ENCODE data around the gene DKK1.
"Not testable (repeated sequence)": the region's sequence is repeated elsewhere in the genome, so short reads cannot be mapped to it uniquely, and the experiment has no call there.

Gene DKK1

DNA sequence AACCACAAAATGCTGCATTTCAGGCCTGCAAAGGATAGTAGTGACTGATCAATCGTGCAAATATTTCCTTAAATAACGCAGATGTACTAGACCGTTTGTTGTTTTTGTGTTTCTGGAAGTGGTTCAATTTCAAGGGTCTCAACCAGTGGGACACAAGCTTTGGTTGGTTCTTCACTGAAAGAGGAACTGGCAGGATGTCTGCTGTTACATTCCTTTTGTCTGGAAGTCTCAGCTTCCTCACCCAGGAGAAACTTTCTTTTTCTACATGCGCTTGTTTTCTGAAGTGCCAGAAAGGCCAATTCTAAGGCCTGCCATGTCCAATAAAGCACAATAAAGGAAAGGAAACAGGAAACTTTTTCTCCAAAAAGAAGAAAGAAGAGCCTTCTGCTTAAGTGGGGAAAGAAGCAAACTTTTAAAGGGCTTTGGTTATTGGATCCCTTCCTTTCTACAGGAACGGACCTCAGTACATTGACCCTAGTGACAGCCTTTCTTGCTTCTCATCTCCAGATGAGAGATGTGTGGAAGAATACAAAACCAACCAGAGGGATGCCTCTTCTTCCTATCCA, 4.1 kb downstream of the DKK1 start:
- no peak for DNase-seq

DNA sequence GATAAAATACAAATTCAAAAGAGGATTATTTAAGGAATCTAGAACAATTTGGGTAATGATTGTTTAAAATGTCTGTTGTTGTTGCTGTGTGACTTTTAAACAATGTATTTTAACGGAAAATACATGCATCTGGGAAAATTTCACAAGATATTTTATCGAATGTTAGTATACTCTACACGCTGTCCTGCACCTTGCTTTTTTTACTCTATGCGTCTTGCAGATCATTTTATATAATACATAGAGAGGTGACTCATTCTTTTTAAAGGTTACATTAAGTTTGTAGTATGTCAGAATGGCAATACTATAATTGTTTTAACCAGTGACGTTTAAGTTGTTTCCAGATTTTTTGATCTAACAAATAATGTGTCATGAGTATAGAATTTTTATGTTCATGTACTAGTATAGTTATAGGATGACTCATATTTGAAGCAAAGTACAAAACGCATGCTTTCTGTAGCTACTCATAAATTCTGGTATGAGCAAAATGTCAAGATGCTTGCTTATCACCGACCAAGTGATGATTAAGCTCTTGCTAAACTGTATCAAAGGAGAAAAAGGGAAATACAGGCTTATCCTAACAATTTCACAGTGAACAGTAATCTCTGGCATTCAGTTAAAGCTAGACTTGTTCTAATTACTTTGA, 4.9 kb downstream of the DKK1 start:
- no peak for DNase-seq

DNA sequence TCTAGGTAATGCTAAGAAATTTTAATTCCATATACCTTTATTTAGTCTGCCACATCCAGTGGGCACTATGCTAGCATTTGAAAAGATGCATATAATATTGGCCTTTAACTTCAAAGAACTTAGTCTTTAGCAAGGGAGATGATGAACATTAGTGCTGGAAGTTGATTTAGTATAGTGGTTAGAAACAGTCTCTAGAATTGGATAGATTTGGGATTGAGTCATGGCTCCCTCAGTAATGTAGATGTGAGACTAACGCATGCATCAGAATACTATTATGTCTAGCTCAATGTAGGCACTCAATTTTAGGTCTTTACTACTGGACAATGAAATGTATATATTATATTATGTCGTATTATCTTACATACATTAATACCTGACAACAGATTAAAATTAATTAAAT, 5.8 kb downstream of the DKK1 start:
- DNase-seq, result no peak

DNA sequence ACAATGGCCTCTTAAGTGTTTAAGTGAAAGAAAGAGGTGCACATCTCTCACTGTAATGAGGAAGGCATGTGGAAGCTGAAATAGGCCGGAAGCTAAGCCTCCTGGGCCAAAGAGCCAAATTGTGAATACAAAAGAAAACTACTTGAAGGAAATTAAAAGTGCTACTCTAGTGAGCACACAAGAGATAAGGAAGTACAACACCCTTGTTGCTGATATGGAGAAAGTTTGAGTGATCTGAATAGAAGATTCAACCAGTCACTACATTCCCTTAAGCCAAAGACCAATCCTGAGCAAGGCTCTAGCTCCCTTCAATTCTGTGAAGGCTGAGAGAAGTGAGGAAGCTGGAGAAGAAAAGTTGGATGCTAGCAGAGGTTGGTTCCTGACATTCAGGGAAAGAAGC, 8.2 kb downstream of the DKK1 start:
- DNase-seq, result no peak

DNA sequence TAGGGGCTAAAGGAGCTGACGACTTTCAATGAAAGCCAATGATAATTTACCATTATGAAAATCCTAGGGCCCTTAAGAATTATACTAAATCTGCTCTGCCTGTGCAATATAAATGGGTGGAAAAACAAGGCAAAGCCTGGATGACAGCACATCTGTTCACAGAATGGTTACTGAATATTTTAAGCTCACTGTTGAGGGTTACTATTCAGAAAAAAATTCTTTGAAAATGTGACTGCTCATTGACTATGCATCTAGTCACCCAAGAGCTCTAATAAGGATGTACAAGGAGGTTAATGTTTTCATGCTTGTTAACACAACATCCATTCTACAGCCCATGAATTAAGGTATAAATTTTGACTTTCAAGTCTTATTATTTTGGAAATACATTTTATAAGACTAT, 8.9 kb downstream of the DKK1 start:
- no peak for DNase-seq

DNA sequence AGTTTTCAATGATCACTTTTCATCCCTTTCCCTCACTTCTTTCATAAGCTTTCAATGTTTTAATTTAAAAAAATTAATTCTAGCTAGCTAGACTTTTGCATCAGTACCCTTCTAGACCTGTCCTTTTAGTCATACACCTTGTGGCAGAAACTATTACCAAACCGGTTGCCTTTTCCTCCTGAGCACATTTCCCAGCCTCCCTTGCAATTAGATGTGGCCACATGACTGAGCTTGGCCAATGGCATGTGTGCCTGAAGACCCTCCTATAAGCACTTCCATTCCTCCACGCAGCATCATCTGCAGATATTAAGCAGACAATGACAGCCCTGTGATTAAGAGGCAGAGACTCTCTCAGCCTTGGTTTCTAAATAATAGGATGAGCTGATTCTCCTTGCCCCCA, 12.3 kb downstream of the DKK1 start:
- DNase-seq, result no peak

DNA sequence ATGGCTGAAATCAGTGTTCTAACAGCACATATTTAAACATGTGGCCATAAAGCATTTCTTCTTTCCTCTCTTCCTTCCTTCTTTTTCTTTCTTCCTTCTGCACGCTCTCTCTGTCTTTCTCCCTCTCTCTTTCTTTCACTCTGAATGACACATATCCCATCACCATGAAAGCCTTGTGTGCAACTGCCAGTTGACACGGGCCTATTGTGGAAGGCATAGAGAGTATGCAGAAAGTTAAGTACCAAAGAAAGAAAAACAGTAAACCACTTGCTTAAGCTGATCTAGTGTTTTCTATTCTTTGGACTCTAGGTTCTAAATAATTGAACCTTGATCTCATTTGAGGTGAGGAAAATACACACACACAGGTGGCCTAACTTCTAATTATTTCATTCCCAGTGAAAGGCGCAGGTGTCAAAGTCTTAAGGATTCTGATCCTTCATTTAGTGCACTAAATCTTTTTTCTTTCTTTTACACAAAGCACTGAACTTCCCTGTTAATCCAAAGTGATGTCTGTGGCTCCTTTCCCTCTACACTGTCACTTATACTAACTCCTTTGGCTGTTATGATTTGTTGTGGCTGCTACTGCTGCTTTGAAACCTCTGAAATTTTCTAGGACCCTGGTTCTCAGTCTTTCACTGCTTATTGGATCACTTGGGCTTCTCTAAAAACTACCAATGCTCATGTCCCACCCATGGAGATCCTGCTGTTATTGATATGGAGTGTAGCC, 17.7 kb downstream of the DKK1 start:
- DNase-seq, result no peak

DNA sequence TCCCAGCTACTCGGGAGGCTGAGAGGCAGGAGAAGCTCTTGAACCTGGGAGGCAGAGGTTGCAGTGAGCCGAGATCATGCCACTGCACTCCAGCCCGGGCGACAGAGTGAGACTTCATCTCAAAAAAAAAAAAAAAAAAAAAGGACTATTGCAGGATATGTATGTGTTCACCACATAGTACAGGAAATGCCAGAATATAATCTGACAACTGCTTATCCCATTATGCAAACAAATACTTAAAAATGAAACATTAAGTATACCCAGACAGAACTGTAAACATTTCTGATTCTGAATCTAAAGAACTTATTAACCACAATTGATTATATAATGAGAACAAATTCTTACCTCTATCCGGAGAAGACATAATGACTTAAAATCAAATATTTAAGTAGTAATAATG, 18.7 kb downstream of the DKK1 start:
- no peak for DNase-seq

DNA sequence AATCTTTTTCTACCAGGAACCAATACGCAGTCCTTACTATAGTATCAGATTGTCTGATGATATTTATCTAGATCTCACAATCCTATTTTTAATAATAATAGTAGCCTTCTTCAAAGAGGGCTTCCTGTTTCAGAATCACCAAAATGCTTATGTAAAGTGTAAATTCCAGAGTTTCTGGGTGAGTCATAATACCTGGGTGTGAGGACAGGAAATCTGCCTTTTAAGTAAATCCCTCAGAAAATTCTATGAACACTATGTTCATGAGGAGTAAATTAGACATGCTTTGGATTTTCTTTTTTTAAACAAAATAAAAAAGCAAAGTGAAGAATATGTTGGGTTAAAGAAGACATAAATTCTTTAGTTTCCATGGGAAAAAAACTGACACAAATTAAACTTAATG, 20.5 kb downstream of the DKK1 start:
- no peak for DNase-seq

DNA sequence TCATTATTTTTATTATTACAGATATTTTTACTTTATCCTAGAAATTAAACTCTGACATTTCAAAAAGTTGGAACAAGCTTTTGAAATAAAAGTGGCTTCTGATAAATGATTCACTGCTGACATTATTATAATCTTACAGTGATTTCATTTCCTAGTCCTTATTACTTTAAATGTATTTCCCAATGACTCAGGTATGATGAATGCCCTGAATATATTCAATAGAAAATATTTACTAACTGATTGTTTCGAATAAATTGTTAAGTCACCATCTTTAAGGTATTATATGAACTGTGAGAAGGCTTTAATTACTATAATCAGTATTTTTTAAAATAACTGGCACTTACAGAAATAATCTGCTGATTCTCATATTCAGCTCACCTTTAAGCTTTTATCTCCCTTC, 21.6 kb downstream of the DKK1 start:
- no peak for DNase-seq

DNA sequence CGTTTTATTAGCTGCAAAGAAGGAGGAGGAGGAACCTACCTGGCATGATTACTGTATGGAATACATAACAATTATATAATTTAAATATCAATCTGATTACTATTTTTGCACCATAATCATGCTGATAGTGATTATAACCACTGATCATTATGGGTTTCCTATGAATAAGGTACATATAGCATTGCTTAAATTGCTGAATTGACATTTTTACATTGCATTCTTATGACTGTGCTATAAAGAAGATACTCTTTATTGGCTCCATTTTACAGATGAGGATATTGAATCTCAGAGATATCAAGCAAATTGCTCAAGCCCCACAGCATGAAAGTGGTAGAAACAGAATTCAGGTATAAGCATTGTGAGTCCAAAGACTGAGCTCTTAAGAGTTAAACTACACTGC, 23.1 kb downstream of the DKK1 start:
- DNase-seq, result no peak

DNA sequence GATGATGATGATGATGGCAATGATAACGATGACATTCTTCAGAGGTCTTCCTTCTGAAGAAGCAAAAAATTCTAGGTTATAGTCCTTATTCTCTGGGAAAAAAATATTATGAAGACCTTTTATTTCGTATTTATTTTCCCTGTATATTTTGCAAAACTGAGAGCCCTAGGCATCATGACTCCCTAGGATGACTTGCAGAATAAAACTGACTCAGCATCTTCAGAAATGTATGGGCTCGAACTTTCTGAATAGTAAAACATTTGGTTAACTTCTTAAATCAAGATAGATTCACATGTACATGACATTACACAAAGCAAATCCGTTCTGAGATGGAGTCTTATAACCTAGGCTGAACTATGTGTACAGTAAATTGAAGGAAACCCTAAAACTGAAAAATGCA, 29.4 kb downstream of the DKK1 start:
- no peak for DNase-seq

DNA sequence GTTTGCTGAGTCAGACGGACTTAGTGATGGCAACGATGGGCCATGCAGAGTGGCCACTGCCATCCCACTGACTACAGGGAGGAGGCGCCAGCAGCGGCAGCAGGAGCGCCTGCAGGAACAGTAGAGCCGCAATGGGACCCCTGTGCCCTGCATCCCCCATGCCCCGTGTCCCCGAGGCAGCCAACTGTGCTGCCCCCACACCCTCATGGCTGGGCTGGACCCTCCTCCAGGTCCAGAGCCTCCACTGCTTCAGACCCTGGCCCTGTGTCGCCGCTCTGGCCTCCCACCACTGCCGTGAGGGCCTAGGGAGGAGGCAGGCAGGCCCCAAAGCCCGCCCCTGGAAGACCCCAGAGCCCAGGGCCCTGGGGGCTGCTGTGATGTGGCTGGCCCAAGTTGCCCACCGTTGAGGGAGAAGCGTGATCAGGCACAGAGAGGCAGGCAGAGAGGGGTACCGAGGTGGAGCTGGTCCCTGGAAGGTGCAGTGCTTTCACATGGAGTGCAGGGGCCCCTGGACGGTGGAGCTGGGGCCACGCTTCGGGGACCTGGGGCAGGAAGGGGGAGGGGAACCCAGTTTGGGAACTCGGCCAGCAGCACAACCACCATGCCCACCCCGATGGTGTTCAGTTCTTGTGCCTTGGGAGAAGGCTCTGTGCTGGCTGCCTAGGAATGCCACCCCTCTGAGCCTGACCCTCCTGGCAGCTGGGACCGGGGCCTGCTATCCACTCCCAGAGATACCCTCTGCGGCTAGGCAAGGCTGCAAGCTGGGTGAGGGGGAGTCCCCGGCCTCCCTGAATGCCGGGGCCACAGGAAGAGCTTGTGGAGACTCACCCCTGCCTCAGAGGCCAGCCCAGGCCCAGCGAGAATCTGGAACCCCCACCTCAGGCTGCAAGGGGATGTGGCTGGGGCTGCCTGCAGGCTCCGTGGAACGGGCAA, 32.6 kb downstream of the DKK1 start:
- DNase-seq, result no peak

DNA sequence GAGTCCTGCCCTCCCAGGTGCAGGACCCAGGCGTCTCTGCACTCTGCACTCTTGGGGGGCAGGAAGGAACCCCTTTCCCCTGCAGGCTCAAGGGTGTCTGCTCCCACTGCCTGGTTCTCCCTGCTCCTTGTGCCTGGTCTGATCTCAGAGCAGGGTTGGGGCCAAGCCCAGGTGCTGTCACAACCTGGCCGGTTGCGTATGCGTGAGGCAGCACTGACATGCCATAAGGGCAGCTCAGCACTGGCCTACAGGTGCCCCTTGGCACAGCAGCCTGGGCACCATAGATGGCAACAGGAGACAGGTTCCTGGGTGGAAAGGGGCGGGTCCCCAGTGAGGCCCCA, 33.2 kb downstream of the DKK1 start:
- no peak for DNase-seq

DNA sequence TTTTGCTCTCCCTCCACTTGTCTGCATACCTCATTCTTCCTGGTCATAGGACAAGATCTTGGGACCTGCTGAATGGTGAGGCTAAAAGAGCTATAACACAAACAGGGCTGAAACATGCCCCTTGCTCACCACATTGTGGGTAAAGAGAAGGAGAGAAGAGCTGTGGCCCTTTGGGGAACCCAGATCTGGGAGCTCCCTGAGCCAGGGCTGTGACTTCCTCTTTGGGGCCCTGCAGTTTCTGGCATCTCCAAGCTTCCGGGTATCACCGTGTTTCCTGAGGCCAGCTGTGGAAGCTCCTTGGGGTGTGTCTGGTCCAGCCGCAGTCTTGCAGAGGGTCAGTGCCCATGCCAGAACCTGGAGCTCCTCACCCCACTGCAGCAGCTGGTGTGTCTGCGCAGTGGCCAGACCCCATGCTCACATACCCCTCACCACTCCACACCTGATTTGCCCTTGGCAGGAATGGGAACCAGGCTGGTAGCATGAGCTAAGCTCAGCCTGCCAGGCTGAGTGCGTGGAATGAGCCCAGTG, 34.0 kb downstream of the DKK1 start:
- no peak for DNase-seq

DNA sequence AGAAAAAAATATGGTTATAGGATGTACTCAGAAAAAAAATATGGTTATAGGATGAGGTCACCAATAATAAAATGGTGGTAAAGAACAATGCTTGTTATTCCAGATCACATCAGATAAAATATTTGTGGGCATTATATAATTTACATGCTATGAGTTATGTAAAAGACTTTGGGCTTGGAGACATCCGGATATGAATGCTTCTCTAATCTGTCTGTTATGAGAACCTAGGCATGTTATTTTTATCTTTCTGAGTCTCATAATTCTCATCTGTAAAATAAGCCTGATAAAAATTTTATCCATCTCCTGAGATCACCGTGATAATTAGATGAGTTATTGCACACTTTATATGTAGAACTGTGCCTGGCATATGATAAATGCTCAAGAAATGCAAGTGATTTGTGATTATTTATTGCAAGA, 37.8 kb downstream of the DKK1 start:
- no peak for DNase-seq

DNA sequence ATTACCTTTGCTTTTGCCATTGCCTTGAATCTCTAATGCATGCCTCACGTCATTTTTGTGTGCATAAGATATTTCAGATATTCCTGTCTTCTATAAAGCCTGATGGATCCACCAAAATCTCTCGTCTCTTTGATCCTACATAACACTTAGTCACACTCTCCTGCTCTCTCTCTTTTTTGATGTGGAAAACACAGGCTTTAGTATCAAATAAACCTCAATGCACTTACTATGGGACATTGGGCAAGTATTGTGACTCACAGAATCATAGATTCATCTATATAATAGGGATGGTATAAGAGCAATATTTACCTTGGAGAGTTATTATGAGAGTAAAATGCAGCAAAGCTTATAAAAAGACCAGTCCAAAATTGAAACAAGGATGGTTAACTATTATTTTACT, 39.1 kb downstream of the DKK1 start:
- no peak for DNase-seq

DNA sequence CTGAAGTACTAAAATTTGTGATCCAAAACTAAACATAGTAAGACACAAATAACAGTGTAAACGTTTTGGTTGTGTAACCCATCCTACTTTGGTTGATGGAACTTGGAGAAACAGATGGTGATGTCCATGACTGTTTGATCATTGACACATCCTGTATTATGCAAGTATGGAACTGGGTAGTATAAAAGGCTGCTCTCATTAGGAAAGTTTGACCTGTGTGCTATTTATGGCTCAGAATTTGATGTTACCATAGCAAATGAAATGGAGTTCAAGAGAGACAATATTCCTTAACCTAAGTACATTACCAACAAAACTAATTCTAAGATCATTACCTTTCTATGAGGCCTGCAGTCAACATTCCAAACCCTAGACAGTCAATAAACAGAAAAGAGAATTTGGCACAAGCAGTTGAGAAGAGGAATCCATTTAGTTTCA, 39.9 kb downstream of the DKK1 start:
- no peak for DNase-seq

DNA sequence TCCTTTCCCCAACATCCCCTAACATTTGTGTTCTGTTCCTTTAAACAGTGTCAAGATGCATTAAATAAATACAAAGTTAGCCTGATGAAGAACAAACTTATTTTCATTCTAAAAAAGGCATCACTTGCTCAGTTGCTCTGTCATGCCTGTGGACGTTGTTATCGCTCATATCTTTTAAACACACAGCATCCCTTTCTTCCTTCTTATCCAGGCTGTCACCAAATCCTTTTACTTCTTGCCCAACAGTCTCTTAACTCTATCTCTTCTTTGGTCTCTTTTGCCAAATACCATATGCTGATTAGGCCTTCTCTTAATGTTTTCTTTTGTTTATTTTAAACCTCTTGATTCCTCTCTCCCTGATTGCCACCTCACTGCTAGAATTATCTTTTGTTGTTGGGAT, 43.9 kb downstream of the DKK1 start:
- no peak for DNase-seq

DNA sequence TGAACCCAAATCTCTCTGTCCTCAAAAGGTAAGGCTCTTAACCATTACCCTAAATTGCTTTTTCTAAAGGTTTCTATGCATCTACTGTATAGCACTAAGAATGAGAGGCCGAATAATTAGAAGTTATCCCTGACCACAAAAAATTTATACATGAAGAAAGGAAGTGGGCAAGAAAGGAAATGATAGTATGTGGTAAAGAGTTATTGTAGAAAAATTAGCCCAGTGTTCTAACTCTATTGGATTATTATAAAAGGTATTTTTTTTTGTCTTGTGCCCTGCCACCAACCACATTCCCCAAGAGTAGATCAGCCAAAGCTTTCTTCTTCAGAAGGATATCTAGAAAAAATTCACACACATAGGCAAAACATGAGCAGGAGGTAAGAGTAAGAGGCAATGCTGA, 45.4 kb downstream of the DKK1 start:
- DNase-seq, result no peak

DNA sequence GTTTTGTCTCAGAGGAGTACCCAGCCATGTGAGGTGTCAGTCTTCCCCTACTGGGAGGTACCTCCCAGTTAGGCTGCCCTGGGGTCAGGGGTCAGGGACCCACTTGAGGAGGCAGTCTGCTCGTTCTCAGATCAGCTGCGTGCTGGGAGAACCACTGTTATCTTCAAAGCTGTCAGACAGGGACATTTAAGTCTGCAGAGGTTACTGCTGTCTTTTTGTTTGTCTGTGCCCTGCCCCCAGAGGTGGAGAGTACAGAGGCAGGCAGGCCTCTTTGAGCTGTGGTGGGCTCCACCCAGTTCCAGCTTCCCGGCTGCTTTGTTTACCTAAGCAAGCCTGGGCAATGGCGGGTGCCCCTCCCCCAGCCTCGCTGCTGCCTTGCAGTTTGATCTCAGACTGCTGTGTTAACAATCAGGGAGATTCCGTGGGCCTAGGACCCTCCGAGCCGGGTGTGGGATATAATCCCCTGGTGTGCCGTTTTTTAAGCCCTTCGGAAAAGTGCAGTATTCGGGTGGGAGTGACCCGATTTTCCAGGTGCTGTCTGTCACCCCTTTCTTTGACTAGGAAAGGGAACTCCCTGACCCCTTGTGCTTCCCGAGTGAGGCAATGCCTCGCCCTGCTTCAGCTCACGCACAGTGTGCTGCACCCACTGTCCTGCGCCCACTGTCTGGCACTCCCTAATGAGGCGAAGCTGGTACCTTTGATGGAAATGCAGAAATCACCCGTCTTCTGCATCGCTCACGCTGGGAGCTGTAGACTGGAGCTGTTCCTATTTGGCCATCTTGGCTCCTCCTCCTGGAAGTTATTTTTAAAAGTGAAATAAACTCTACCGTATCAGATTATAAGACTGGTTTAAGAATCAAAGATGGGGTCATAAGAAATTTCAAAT, 51.7 kb downstream of the DKK1 start:
- DNase-seq, result not testable (repeated sequence)

Data from NCI-H2171 treated with DMSO at 0.1 percent for 48 hours (cell line).